HG03378 (cell line): Measurements from ENCODE around the gene DNAI1.

ENCODE experiments used
- ATAC-seq: cut with Tn5 transposase; IDR thresholded peaks from one replicate; pipeline ENCODE4 v1.9.1; 2021; ENCODE audit warnings: mild to moderate bottlenecking, moderate library complexity; ENCODE audit not compliant: unreplicated experiment

The DNAI1 gene

GRCh38 chr9:34510497-34511468 is 52.2 kb downstream of the DNAI1 start:
- ATAC-seq = no peak

GRCh38 chr9:34512131-34513078 is 53.8 kb downstream of the DNAI1 start:
- no peak for ATAC-seq

- ATAC-seq = no peak
These were observed 55.1 kb downstream of the DNAI1 start for GRCh38 chr9:34513567-34514214.

GRCh38 chr9:34514401-34514800 is 55.8 kb downstream of the DNAI1 start:
- ATAC-seq = no peak

GRCh38 chr9:34514816-34515215 is 56.2 kb downstream of the DNAI1 start:
- no peak for ATAC-seq

- ATAC-seq = no peak
These were observed 57.4 kb downstream of the DNAI1 start for GRCh38 chr9:34515959-34516358.

- no peak for ATAC-seq
These were observed 58.6 kb downstream of the DNAI1 start for GRCh38 chr9:34517185-34517584.

GRCh38 chr9:34518110-34518616 is 59.6 kb downstream of the DNAI1 start:
- no peak for ATAC-seq

GRCh38 chr9:34518896-34519295 is 60.3 kb downstream of the DNAI1 start:
- ATAC-seq = no peak

- ATAC-seq = no peak
These were observed 60.9 kb downstream of the DNAI1 start for GRCh38 chr9:34519321-34520020.

- no peak for ATAC-seq
These were observed 61.5 kb downstream of the DNAI1 start for GRCh38 chr9:34520096-34520495.

- ATAC-seq = no peak
These were observed 62.1 kb downstream of the DNAI1 start for GRCh38 chr9:34520505-34521385.

- no peak for ATAC-seq
These were observed 62.9 kb downstream of the DNAI1 start for GRCh38 chr9:34521406-34522045.

- ATAC-seq = no peak
These were observed 63.7 kb downstream of the DNAI1 start for GRCh38 chr9:34522091-34522887.

GRCh38 chr9:34522971-34523797 is 64.6 kb downstream of the DNAI1 start, which contains the start of gene ENHO:
TSS of gene ENHO (minus strand) at chr9:34522990. CDS start at chr9:34521695, 1,295 bp downstream.
- ATAC-seq = peak; percentile 70

GRCh38 chr9:34524349-34524748 is 65.7 kb downstream of the DNAI1 start:
- no peak for ATAC-seq

GRCh38 chr9:34526026-34526425 is 67.4 kb downstream of the DNAI1 start:
- ATAC-seq = no peak
